Activated CD8-positive, alpha-beta memory T cell treated with anti-CD3 and anti-CD28 coated beads, Interleukin-2, amount 50 U/mL, for 24 hours (primary cell): ENCODE results near the gene KIF16B.
"Not testable (repeated sequence)": the region's sequence is repeated elsewhere in the genome, so short reads cannot be mapped to it uniquely, and the experiment has no call there.

Source experiments
- DNase-seq: peaks from one replicate; pipeline ENCODE4 v3.0.0-alpha.2; 2020; ENCODE audit errors: extremely low read depth

KIF16B gene

GRCh38 chr20:16553684-16554083 lies 19.6 kb downstream of the KIF16B start:
- no peak for DNase-seq

- no peak for DNase-seq
Observed at GRCh38 chr20:16553101-16553500, 20.1 kb downstream of the KIF16B start.

GRCh38 chr20:16552015-16552414 lies 21.2 kb downstream of the KIF16B start:
- no peak for DNase-seq

GRCh38 chr20:16551607-16552006 lies 21.6 kb downstream of the KIF16B start:
- DNase-seq, result no peak

GRCh38 chr20:16548068-16548672 lies 25.1 kb downstream of the KIF16B start:
- DNase-seq, result no peak

- no peak for DNase-seq
Observed at GRCh38 chr20:16544949-16545348, 28.3 kb downstream of the KIF16B start.

GRCh38 chr20:16542477-16542876 lies 30.8 kb downstream of the KIF16B start:
- no peak for DNase-seq

GRCh38 chr20:16541878-16542277 lies 31.4 kb downstream of the KIF16B start:
- no peak for DNase-seq

- DNase-seq, result no peak
Observed at GRCh38 chr20:16541226-16541625, 32.0 kb downstream of the KIF16B start.

GRCh38 chr20:16539280-16540021 lies 33.8 kb downstream of the KIF16B start:
- no peak for DNase-seq

- DNase-seq, result no peak
Observed at GRCh38 chr20:16538779-16539178, 34.5 kb downstream of the KIF16B start.

GRCh38 chr20:16537918-16538317 lies 35.3 kb downstream of the KIF16B start:
- DNase-seq, result no peak

GRCh38 chr20:16537025-16537665 lies 36.1 kb downstream of the KIF16B start:
- DNase-seq, result no peak

- no peak for DNase-seq
Observed at GRCh38 chr20:16535277-16535676, 38.0 kb downstream of the KIF16B start.

GRCh38 chr20:16533502-16533901 lies 39.7 kb downstream of the KIF16B start:
- DNase-seq, result no peak

GRCh38 chr20:16531485-16531884 lies 41.8 kb downstream of the KIF16B start:
- DNase-seq, result no peak

GRCh38 chr20:16530201-16530681 lies 43.0 kb downstream of the KIF16B start:
- no peak for DNase-seq

GRCh38 chr20:16528078-16528477 lies 45.2 kb downstream of the KIF16B start:
- DNase-seq, result no peak

GRCh38 chr20:16527438-16527837 lies 45.8 kb downstream of the KIF16B start:
- DNase-seq, result no peak

GRCh38 chr20:16526433-16527380 lies 46.5 kb downstream of the KIF16B start:
- DNase-seq, result no peak

- DNase-seq, result not testable (repeated sequence)
Observed at GRCh38 chr20:16522651-16523050, 50.6 kb downstream of the KIF16B start.

GRCh38 chr20:16520154-16520553 lies 53.1 kb downstream of the KIF16B start:
- no peak for DNase-seq
